HG03139 (cell line): ENCODE data around the gene CCDC191.

Experiments used
- ATAC-seq: cut with Tn5 transposase; IDR thresholded peaks from one replicate; pipeline ENCODE4 v1.9.1; 2021; ENCODE audit not compliant: unreplicated experiment

CCDC191 gene

GRCh38 chr3:113977822-113978221 is 78.5 kb downstream of the CCDC191 start:
- no peak for ATAC-seq

GRCh38 chr3:113968986-113969385 is 87.3 kb downstream of the CCDC191 start:
- no peak for ATAC-seq

- no peak for ATAC-seq
Measured at GRCh38 chr3:113966172-113966571, 90.2 kb downstream of the CCDC191 start.

- ATAC-seq = no peak
Measured at GRCh38 chr3:113963879-113964278, 92.4 kb downstream of the CCDC191 start.

GRCh38 chr3:113954091-113954685 is 102.1 kb downstream of the CCDC191 start:
- no peak for ATAC-seq

GRCh38 chr3:113953677-113954076 is 102.6 kb downstream of the CCDC191 start:
- ATAC-seq = no peak

- no peak for ATAC-seq
Measured at GRCh38 chr3:113952921-113953320, 103.4 kb downstream of the CCDC191 start.

- ATAC-seq = peak; percentile 40
Measured at GRCh38 chr3:113948015-113948917, 108.1 kb downstream of the CCDC191 start.

- peak; percentile 63 for ATAC-seq
Measured at GRCh38 chr3:113947372-113948014, 108.8 kb downstream of the CCDC191 start, which contains the start of gene ZDHHC23. TSS of gene ZDHHC23 (plus strand) at chr3:113948013. CDS start at chr3:113948803, 790 bp downstream.

GRCh38 chr3:113946831-113947230 is 109.5 kb downstream of the CCDC191 start:
- no peak for ATAC-seq

GRCh38 chr3:113927556-113927955 is 128.8 kb downstream of the CCDC191 start:
- no peak for ATAC-seq

- no peak for ATAC-seq
Measured at GRCh38 chr3:113914646-113915045, 141.7 kb downstream of the CCDC191 start.
